Activated B cell treated with CpG ODN at 0.5 μM for 24 hours (primary cell): ENCODE data around the gene CDC6. TPM values are rescaled to one million over a fixed set of nuclear protein-coding genes. Genes with fewer than 3 reads are reported as not detected.
"Not testable (repeated sequence)": the region's sequence is repeated elsewhere in the genome, so short reads cannot be mapped to it uniquely, and the experiment has no call there.

Experiments
- ATAC-seq: fragments of 200-7000 bp; cut with Tn5 transposase; one replicate; pipeline ENCODE4 v1.10.0; 2021; ENCODE audit warnings: low read depth, mild to moderate bottlenecking, moderate library complexity
- CTCF ChIA-PET: fragments of 350-600 bp; sonication (Branson Sonifier 250); formaldehyde crosslinking; loops from one replicate; lab custom pipeline; 2021; ENCODE audit warnings: antibody characterized with exemption; lab: Charles Lee
- POLR2A ChIA-PET: fragments of 350-600 bp; sonication (Branson Sonifier 250); formaldehyde crosslinking; loops from one replicate; lab custom pipeline; 2021; ENCODE audit warnings: antibody characterized with exemption; lab: Charles Lee
- DNase-seq: peaks from one replicate; pipeline ENCODE4 v3.0.0; 2022
- H3K27ac Mint-ChIP-seq: one replicate; pipeline ENCODE4 v1.8.0; 2020; ENCODE audit warnings: mixed read lengths
- H3K27me3 Mint-ChIP-seq: one replicate; pipeline ENCODE4 v1.8.0; 2021; ENCODE audit warnings: mixed read lengths
- H3K36me3 Mint-ChIP-seq: one replicate; pipeline ENCODE4 v1.8.0; 2021; ENCODE audit warnings: low read depth, mixed read lengths
- H3K4me1 Mint-ChIP-seq: one replicate; pipeline ENCODE4 v1.8.0; 2021; ENCODE audit warnings: mixed read lengths
- H3K4me3 Mint-ChIP-seq: one replicate; pipeline ENCODE4 v1.8.0; 2020; ENCODE audit warnings: mild to moderate bottlenecking, mixed read lengths
- H3K9me3 Mint-ChIP-seq: one replicate; pipeline ENCODE4 v1.8.0; 2020; ENCODE audit warnings: mixed read lengths
- intact Hi-C: fragments of 100-400 bp; cut with micrococcal nuclease; formaldehyde crosslinking; loops from one replicate; pipeline ENCODE4 v1.15.1; 2024
- total RNA-seq: library from RNA; stranded (reverse); gene quantifications from 2 replicates; pipeline ENCODE4 v1.2.3, GENCODE V29; 2022
- TF ChIP-seq, protein P1 (sequence below): fragments of 200-600 bp; IDR thresholded peaks from one replicate; pipeline ENCODE4 v1.8.0; 2022; ENCODE audit warnings: antibody characterized with exemption, mild to moderate bottlenecking

The CDC6 gene
- total RNA-seq, 1 donor from 2014 or later = 9.7 TPM

DNA sequence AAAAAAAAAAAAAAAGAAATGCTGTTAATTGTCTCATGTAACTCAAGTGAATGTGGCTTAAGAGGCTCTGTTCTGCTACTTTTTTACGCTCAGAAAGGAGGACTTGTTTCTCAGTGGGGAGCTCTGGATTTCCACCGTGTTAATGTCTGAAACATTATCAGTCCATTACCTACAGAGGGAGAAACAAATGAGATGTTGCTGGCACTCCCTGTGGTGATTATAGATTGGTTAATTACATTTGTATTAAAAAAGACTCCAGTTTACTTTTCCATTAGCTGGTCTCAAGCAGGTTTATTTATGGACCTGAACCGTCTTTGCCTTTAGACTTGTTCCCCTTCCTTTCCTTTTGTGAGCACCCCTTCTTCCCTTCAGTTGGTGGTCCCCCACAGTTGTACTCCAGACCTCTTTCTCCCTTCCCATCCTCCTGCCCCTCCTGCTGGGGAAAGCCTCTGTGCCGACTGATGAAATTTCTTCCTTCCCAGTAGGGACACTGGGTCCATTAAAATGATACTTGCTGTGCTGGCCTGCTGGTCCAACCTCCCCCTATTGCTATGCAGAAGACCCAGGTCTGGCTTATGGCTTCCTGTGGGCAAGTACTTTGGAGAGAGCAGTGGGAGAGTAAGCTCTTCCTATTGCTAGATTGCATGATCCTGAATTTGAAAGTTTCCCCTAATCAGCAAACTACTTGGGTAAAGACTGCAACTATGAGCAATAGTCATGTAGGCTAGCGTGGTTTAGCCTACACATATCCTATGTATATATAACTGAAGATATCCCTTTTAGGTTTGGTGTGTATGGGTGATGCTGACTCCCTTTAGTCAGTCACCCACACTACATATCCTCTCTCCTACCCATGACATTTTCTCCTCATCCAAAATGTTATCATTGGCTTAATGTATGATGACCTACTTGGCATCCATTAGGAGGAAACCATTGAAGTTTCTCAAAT is 8.1 kb downstream of the CDC6 start:
- no peaks in the 10 kb centered on the region for H3K4me1 Mint-ChIP-seq
- H3K9me3 Mint-ChIP-seq = no peaks in the 10 kb centered on the region
- intact Hi-C loops = no loop called here
- no peak for DNase-seq
- no peak for ATAC-seq
- CTCF ChIA-PET = interaction anchor here (0.9 to 17.3 kb wide), 2 partner anchors 57 to 282 kb away, joined by 3 to 466 read pairs; no protein-coding TSS in a partner anchor
- no peaks in the 10 kb centered on the region for H3K27me3 Mint-ChIP-seq
- POLR2A ChIA-PET = no interaction called here
- no peak overlapping the region for H3K4me3 Mint-ChIP-seq
- TF ChIP-seq, protein P1, sequence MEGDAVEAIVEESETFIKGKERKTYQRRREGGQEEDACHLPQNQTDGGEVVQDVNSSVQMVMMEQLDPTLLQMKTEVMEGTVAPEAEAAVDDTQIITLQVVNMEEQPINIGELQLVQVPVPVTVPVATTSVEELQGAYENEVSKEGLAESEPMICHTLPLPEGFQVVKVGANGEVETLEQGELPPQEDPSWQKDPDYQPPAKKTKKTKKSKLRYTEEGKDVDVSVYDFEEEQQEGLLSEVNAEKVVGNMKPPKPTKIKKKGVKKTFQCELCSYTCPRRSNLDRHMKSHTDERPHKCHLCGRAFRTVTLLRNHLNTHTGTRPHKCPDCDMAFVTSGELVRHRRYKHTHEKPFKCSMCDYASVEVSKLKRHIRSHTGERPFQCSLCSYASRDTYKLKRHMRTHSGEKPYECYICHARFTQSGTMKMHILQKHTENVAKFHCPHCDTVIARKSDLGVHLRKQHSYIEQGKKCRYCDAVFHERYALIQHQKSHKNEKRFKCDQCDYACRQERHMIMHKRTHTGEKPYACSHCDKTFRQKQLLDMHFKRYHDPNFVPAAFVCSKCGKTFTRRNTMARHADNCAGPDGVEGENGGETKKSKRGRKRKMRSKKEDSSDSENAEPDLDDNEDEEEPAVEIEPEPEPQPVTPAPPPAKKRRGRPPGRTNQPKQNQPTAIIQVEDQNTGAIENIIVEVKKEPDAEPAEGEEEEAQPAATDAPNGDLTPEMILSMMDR = no peak
- H3K27ac Mint-ChIP-seq = no peak overlapping the region
- no peaks in the 10 kb centered on the region for H3K36me3 Mint-ChIP-seq

DNA sequence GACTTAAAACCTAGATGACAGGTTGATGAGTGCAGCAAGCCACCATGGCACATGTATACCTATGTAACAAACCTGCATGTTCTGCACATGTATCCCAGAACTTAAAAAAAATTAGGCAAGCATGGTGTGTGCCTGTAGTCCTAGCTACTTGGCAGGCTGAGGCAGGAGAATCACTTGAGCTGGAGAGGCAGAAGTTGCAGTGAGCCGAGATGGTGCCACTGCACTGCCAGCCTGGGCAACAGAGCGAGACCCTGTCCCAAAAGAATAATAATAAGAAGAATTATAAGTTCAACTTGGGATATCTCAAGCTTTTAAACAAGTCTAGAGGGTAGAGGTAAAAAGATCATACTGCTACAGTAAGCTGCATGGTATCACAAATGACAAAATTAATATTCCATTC is 9.8 kb downstream of the CDC6 start:
- Mint-ChIP-seq H3K4me3 (no peak overlapping the region), H3K27me3 (no peaks in the 10 kb centered on the region), H3K9me3 (no peaks in the 10 kb centered on the region), H3K36me3 (no peaks in the 10 kb centered on the region), H3K27ac (no peak overlapping the region), H3K4me1 (no peaks in the 10 kb centered on the region)
- DNase-seq (no peak), ATAC-seq (no peak)
- POLR2A ChIA-PET = interaction anchor here (1.2 kb wide), 1 partner anchor 59 kb away, joined by 3 read pairs; no protein-coding TSS in a partner anchor
- CTCF ChIA-PET = interaction anchor here (17.3 kb wide), 1 partner anchor 56 kb away, joined by 466 read pairs; no protein-coding TSS in a partner anchor
- TF ChIP-seq, protein P1 = no peak
- intact Hi-C loops = no loop called here

DNA sequence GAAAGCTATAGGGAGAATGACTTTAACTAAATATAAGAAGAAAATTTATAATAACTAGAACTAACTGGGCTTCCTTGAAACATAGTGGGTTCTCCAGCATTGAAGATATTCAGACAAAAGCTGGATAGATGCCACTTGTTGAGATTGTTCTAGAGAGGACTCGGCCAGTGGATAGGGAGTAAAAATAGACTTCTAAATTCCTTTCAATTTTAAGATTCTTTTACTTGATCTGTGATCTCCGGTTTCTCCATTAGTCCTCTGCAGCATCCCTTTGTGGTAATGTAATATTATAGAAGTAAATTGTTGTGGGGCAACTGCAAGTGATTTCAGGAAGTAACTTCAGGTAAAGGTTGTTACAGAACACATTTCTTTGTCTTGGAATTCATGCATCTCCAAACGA is 11.0 kb downstream of the CDC6 start:
- Mint-ChIP-seq H3K4me1 (peaks cover 7% of the 10 kb centered on the region), H3K4me3 (no peak overlapping the region), H3K27me3 (no peaks in the 10 kb centered on the region), H3K9me3 (no peaks in the 10 kb centered on the region), H3K27ac (no peak overlapping the region), H3K36me3 (no peaks in the 10 kb centered on the region)
- ChIA-PET CTCF (interaction anchor here (0.6 to 17.3 kb wide), 3 partner anchors 27 to 64 kb away, joined by 3 to 466 read pairs (median 4); no protein-coding TSS in a partner anchor), POLR2A (interaction anchor here (1.2 to 1.5 kb wide), 2 partner anchors 19 to 58 kb away, joined by 3 read pairs; no protein-coding TSS in a partner anchor)
- TF ChIP-seq, protein P1 = no peak
- intact Hi-C loops = no loop called here
- DNase-seq = no peak
- no peak for ATAC-seq

DNA sequence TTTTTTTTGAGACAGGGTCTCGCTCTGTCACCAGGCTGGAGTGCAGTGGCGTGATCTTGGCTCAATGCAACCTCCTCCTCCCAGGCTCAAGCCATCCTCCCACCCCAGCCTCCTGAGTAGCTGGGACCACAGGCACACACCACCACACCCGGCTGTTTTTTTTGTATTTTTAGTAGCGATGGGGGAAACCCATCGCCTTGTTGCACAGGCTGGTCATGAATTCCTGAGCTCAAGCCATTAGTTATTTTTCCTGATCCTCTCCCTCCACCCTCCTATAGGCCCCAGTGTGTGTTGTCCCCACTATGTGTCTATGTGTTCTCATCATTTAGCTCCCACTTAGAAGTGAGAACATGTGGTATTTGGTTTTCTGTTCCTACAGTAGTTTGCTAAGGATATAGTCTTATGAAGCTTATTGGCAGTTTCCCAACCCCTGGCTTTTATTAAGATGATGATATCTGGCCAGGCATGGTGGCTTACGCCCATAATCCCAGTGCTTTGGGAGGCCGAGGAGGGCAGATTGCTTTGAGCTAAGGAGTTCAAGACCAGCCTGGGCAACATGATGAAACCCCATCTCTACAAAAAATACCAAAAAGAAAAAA is 11.6 kb downstream of the CDC6 start:
- H3K27me3 Mint-ChIP-seq, intact Hi-C loops, H3K36me3 Mint-ChIP-seq, H3K27ac Mint-ChIP-seq, DNase-seq, ATAC-seq, H3K4me3 Mint-ChIP-seq, H3K4me1 Mint-ChIP-seq, H3K9me3 Mint-ChIP-seq: not testable (repeated sequence)
- POLR2A ChIA-PET = interaction anchor here (0.6 to 1.7 kb wide), 3 partner anchors 10 to 56 kb away, joined by 3 to 8 read pairs (median 6); no protein-coding TSS in a partner anchor
- CTCF ChIA-PET = interaction anchor here (1.5 to 17.3 kb wide), 2 partner anchors 54 to 63 kb away, joined by 4 to 466 read pairs; no protein-coding TSS in a partner anchor

DNA sequence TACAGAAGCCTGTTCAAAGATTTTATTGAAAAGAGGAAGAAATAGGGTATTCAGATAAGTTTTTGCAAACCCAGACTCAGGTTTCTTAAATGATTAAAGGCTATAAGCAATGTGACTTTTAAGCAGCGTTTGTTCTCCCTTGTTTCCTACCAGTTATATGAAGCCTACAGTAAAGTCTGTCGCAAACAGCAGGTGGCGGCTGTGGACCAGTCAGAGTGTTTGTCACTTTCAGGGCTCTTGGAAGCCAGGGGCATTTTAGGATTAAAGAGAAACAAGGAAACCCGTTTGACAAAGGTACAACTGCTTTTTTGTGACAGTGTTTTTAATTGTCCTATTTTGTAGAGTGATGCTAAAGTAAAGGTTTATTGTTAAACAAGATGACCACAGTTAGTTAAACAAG is 13.6 kb downstream of the CDC6 start:
- Mint-ChIP-seq H3K4me1 (peaks cover 7% of the 10 kb centered on the region), H3K36me3 (no peaks in the 10 kb centered on the region), H3K27ac (no peak overlapping the region), H3K27me3 (no peaks in the 10 kb centered on the region), H3K4me3 (no peak overlapping the region), H3K9me3 (no peaks in the 10 kb centered on the region)
- ATAC-seq (no peak), DNase-seq (no peak)
- intact Hi-C loops = no loop called here
- ChIA-PET POLR2A (no interaction called here), CTCF (interaction anchor here (2.3 to 17.3 kb wide), 5 partner anchors 40 to 231 kb away, joined by 6 to 466 read pairs (median 31); partner anchors contain the start of gene TOP2A)
- TF ChIP-seq, protein P1 = no peak
